GM18517 (cell line): ENCODE results near the gene LIMK1.
"Not testable (repeated sequence)": the region's sequence is repeated elsewhere in the genome, so short reads cannot be mapped to it uniquely, and the experiment has no call there.

Source experiments
- ATAC-seq: cut with Tn5 transposase; IDR thresholded peaks from one replicate; pipeline ENCODE4 v1.9.1; 2021; ENCODE audit warnings: mild to moderate bottlenecking, moderate library complexity; ENCODE audit not compliant: unreplicated experiment

LIMK1 gene

GRCh38 chr7:74121401-74122249, 38.0 kb downstream of the LIMK1 start:
- no peak for ATAC-seq

- ATAC-seq, result not testable (repeated sequence)
These were observed 40.3 kb downstream of the LIMK1 start for GRCh38 chr7:74123892-74124291.

GRCh38 chr7:74126220-74126880, 42.7 kb downstream of the LIMK1 start:
- ATAC-seq, result no peak

GRCh38 chr7:74129887-74130286, 46.3 kb downstream of the LIMK1 start:
- ATAC-seq, result no peak

GRCh38 chr7:74130518-74130917, 46.9 kb downstream of the LIMK1 start:
- no peak for ATAC-seq

- no peak for ATAC-seq
These were observed 50.6 kb downstream of the LIMK1 start for GRCh38 chr7:74134117-74134620.

GRCh38 chr7:74138334-74138867, 54.8 kb downstream of the LIMK1 start:
- no peak for ATAC-seq

GRCh38 chr7:74138945-74139843, 55.6 kb downstream of the LIMK1 start:
- no peak for ATAC-seq

- no peak for ATAC-seq
These were observed 58.1 kb downstream of the LIMK1 start for GRCh38 chr7:74141705-74142104.

GRCh38 chr7:74143383-74143782, 59.8 kb downstream of the LIMK1 start:
- no peak for ATAC-seq

GRCh38 chr7:74148491-74148890, 64.9 kb downstream of the LIMK1 start:
- no peak for ATAC-seq

- no peak for ATAC-seq
These were observed 65.5 kb downstream of the LIMK1 start for GRCh38 chr7:74149071-74149470.

- ATAC-seq, result no peak
These were observed 66.0 kb downstream of the LIMK1 start for GRCh38 chr7:74149603-74150002.

GRCh38 chr7:74153736-74154135, 70.1 kb downstream of the LIMK1 start:
- no peak for ATAC-seq

- no peak for ATAC-seq
These were observed 72.3 kb downstream of the LIMK1 start for GRCh38 chr7:74155810-74156395.

GRCh38 chr7:74157605-74158004, 74.0 kb downstream of the LIMK1 start:
- ATAC-seq, result no peak

GRCh38 chr7:74164985-74165456, 81.4 kb downstream of the LIMK1 start:
- ATAC-seq, result no peak

- no peak for ATAC-seq
These were observed 82.4 kb downstream of the LIMK1 start for GRCh38 chr7:74165867-74166593.

GRCh38 chr7:74167324-74167723, 83.7 kb downstream of the LIMK1 start:
- not testable (repeated sequence) for ATAC-seq
